GM15510 (cell line): ENCODE measurements around the gene SHANK3.

Source experiments
- POLR2A ChIP-seq: IDR thresholded peaks from 3 replicates; pipeline ENCODE4 v1.6.1; 2011; ENCODE audit warnings: borderline replicate concordance; ENCODE audit not compliant: insufficient read length; ENCODE audit errors: extremely low read depth

The SHANK3 gene

DNA sequence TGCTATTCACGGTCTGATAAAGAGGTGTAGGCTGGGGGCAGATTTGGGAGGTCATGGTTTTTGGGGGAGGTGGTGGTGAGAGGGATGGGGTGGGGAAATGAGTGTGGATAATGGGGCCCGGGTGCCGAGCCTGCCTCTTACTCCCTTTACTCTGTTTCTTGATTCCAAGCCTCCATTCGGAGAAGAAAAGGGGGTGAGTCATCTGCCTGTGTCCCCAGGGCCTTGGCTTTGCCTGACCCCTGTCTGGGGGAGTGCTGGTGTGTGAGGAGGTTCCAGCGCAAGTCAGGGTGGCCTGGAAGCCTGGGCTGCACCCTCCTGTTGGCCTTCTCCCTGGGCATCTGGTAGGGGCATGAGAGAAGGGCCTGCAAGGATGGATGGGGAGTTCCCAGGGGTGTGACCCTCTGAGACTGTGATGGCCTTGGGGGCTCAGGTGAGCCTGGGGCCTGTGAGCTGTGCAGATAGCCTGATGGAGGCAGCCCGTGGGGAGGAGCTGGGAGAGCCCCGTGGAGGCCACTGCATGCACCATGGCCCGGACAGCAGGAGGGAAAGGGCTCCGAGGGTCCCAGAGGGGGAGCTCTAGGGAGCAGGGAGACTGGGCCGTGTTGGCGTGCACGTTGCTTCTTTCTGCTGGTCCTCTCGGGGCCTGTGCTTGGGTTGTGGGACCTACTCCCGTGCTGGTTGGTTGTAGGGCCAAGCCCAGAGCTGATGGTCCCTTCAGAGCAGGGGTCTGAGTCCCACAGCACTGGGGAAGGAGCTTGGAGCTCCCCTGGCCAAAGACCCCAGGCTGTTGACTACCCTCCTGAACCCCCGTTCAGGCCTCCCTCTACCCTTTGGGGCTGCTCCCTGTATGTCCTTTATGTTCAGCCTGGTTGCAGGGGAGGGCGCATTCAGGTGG is 39.1 kb downstream of the SHANK3 start:
- TF ChIP-seq POLR2A = no peak

GRCh38 chr22:50712341-50713007 is 39.9 kb downstream of the SHANK3 start:
- TF ChIP-seq POLR2A = no peak

- no peak for TF ChIP-seq POLR2A
These were observed 40.4 kb downstream of the SHANK3 start for GRCh38 chr22:50713008-50713385.

DNA sequence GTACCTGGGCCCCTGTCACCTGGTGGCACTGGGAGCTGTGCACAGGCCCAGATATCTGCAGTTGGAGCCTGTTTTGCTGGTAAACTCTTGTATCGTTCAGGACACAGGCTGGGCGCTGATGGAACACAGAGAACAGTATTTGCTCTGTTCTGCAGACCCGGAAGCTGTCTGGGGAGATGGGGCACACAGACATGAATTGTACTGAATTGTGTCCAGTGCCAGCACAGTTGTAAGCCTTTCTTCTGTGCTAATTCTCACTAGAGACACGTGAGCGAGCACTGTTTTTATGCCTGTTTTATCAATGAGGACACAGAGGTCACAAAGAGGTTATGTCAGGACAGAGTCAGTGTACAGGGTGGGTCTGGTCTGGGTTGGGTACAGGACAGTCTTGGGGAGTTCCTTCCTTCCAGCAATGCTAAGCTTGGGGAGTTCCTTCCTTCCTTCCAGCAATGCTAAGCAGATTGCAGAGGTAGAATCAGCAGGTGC is 41.0 kb downstream of the SHANK3 start:
- TF ChIP-seq POLR2A = no peak

DNA sequence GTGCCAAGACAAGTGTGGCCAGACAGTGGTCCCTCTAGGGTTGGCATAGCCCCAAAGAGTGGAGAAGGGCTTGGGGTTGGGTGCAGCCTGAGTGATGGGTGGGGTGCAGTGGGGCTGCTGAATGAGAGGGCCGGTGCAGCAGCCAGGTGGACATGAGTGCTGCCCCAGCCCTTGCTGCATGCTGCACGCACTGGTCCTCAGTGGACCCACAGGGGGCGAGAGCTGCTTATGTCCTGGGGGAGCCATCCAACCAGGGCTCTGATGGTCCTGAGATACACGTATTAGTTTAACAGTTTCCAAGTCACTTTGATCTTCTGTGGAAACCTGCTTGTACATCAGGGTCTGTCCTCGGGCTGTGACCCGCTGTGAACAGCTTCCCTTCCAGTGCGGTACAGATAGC is 41.5 kb downstream of the SHANK3 start:
- TF ChIP-seq POLR2A = no peak

DNA sequence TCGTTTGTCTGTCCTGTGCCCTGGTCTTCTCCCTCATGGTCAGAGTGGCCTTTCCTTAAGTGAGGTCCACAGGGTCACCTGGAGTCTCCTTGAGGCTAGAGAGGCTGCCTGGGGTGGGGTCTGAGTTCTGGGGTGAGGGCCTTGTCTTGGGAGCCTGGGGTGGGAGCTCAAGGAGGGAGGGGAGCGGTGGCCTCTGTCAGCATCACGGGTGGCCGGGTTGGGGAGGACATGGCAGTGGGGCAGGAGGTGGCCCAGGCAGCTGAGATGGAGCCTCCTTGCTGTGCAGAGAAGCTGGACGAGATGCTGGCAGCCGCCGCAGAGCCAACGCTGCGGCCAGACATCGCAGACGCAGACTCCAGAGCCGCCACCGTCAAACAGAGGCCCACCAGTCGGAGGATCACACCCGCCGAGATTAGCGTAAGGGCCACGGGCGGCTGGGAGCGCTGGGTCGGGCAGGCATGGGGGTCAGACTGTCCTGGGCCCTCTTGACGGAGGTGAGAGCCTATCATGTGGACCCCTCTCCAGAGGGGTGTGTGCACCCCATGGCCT is 42.1 kb downstream of the SHANK3 start:
- no peak for TF ChIP-seq POLR2A

- no peak for TF ChIP-seq POLR2A
These were observed 42.6 kb downstream of the SHANK3 start for GRCh38 chr22:50715250-50715649.

DNA sequence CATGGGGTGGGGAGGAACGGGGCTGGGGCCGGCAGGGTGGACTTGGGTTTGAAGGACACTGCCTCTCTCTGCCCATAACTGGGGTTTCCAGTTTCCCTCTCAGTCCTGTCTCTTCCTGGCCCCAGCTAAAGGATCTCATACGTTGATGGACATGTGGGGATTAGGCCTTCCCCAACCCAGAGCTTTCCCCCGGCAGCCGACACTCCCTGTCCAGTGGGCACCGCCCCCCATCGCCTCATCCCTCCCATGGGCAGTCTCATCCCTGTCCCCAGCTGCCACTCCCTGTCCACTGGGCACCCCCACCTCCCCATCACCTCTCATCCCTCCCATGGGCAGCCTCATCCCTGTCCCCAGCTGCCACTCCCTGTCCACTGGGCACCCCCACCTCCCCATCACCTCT is 43.2 kb downstream of the SHANK3 start:
- TF ChIP-seq POLR2A = no peak

DNA sequence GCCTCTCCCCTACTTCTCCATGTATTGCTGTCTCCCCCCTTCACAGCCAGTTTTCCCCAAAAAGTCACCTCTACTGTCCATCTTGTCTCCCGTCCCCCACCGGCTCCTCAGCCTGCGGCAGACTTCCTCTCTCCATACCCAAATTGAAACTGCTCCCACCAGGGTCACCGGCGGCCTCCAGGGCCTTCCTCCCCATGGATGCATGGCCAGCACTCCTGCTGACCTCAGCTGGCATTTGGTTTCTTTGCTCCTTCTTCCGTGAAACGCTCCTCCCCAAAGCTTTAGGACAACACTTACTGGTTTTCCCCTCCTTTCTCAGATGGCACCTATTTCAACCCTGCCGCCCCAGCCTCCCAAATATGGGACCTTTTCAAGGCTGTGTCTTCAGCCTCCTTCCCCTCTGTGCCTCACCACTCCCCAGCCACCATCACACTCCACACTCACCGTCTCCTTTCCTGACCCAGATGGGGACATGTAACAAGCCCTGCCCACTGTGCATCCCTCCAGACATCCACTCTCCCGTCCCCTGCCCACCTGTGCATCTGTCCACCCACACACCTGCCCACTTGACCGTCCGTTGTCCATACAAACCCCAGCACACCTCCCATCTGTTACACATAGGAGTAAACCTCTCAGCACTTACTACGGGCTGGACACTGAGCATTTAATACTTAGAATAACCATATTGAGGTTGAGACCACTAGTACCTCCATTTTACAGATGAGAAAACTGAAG is 43.8 kb downstream of the SHANK3 start:
- no peak for TF ChIP-seq POLR2A

DNA sequence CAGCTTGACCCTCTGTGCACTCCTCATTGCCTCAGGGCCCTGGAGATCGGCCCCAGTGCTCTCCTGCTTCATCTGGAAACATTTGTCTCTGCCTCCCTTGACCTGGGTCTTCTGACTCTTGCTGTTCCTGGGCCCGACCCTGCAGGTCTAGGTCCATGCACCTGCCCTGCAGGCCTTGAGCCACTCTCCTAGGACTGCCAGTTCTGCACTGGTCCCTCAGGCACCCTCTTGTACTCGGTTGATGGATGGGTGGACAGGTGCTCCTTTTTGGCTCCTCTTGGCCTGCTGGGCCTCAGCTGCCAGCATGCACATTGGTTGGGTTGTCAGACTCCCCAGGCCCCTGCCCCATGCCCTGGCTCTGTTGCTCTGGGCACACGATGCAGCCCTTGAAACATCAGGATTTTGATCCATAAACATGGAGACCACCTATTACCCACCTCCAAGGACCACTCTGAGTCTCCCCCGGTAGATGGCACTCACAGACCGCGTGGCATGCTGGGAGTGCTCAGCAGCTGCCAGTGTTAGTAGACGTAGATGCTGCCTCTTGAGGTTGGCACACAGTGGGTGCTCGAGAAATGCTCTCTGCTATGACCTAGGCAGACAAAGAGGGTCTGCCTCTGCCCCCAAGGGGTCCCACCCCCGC is 45.2 kb downstream of the SHANK3 start:
- no peak for TF ChIP-seq POLR2A

GRCh38 chr22:50718352-50718709 is 45.7 kb downstream of the SHANK3 start:
- TF ChIP-seq POLR2A = no peak

- no peak for TF ChIP-seq POLR2A
These were observed 47.2 kb downstream of the SHANK3 start for GRCh38 chr22:50719814-50720300.

DNA sequence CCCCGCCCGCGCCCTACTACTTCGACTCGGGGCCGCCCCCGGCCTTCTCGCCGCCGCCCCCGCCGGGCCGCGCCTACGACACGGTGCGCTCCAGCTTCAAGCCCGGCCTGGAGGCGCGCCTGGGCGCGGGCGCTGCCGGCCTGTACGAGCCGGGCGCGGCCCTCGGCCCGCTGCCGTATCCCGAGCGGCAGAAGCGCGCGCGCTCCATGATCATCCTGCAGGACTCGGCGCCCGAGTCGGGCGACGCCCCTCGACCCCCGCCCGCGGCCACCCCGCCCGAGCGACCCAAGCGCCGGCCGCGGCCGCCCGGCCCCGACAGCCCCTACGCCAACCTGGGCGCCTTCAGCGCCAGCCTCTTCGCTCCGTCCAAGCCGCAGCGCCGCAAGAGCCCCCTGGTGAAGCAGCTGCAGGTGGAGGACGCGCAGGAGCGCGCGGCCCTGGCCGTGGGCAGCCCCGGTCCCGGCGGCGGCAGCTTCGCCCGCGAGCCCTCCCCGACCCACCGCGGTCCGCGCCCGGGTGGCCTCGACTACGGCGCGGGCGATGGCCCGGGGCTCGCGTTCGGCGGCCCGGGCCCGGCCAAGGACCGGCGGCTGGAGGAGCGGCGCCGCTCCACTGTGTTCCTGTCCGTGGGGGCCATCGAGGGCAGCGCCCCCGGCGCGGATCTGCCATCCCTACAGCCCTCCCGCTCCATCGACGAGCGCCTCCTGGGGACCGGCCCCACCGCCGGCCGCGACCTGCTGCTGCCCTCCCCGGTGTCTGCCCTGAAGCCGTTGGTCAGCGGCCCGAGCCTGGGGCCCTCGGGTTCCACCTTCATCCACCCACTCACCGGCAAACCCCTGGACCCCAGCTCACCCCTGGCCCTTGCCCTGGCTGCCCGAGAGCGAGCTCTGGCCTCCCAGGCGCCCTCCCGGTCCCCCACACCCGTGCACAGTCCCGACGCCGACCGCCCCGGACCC is 48.0 kb downstream of the SHANK3 start:
- no peak for TF ChIP-seq POLR2A
